ENCODE data around the gene TCF4. TPM values are rescaled to one million over a fixed set of nuclear protein-coding genes. Genes with fewer than 3 reads are reported as not detected.
A peak's percentile ranks its signal among the peaks of the same experiment; 100 is the strongest.

TCF4 gene
- total RNA-seq, 2 donors from 2014 or later: 31.6 to 34.0 TPM

DNA sequence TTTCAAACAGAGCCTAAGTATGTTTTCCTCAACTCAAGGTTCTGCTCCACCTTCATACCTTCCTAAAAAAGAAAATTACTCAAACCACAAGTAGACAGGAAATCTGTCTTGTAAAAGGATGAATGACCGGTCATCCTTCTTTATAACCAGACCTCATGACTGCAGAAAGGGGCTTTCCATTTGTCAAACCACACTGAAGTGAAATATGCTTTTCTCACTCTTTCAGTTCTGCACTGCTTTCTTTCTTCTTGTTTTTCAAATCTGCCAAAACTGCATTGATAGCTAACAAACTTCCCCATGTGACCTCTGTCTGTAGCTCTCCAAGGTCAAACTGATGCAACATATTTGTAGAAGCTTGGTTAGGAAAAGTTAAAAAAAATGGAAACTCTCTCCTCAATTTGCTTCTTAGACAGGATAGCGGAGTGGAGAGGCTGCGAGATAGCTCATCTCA lies 319.8 kb downstream of the TCF4 start:
- Histone ChIP-seq H3K27ac (no peak overlapping the region), H3K4me1 (no peaks in the 10 kb centered on the region), H3K36me3 (replicated peaks in 1 of 2; ENCODE audit: insufficient read depth in 1 of 2, low read depth in 2 of 2) (no peaks in the 10 kb centered on the region), H3K4me3 (no peak overlapping the region), H3K27me3 (no peaks in the 10 kb centered on the region), H3K9me3 (no peaks in the 10 kb centered on the region)
- TF ChIP-seq CTCF (IDR thresholded peaks at IDR 0.05) (no peak), POLR2A (IDR thresholded peaks at IDR 0.05) (no peak)
- ATAC-seq (no peak), DNase-seq (no peak)
- WGBS, 2 donors: 76 to 87% methylated on average over 3 of the region's 3 CpGs
- intact Hi-C loops (cut with DNase I): no loop called here

DNA sequence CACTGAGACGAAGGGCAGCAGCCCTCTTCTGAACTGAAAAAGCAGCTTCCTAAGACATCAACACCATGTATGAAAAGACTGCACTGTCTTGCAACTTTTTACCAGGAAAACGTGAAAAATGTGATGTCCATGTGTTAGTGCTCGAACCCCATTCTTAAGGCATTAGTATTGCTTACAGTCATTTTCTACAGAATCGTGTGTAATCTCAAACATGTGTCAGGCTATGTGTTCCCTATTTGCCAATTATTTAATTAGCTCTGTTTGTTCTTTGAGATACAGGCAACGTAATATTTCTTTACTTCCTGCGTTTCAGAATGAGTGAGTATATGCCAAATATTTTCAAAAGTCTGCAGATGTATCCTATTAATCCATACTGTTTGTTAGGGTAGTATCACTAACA lies 321.0 kb downstream of the TCF4 start:
- Histone ChIP-seq H3K36me3 (replicated peaks in 1 of 2; ENCODE audit: insufficient read depth in 1 of 2, low read depth in 2 of 2) (no peaks in the 10 kb centered on the region), H3K9me3 (no peaks in the 10 kb centered on the region), H3K4me3 (no peak overlapping the region), H3K27me3 (no peaks in the 10 kb centered on the region), H3K4me1 (no peaks in the 10 kb centered on the region), H3K27ac (no peak overlapping the region)
- intact Hi-C loops (cut with DNase I): no loop called here
- WGBS, 2 donors: 48% methylated on average over 6 of the region's 6 CpGs
- ATAC-seq: no peak
- DNase-seq: no peak
- TF ChIP-seq CTCF (IDR thresholded peaks at IDR 0.05) (no peak), POLR2A (IDR thresholded peaks at IDR 0.05) (no peak)

GRCh38 chr18:55265984-55266383 lies 322.0 kb downstream of the TCF4 start:
- TF ChIP-seq CTCF (IDR thresholded peaks at IDR 0.05) (no peak), POLR2A (IDR thresholded peaks at IDR 0.05) (no peak)

GRCh38 chr18:55265130-55265675 lies 322.8 kb downstream of the TCF4 start:
- intact Hi-C loops (cut with DNase I): no loop called here
- DNase-seq (no peak), ATAC-seq (no peak)
- no peak overlapping the region for H3K27ac ChIP-seq
- H3K4me1 ChIP-seq: no peaks in the 10 kb centered on the region
- H3K4me3 ChIP-seq: no peak overlapping the region
- TF ChIP-seq CTCF (IDR thresholded peaks at IDR 0.05) (no peak), POLR2A (IDR thresholded peaks at IDR 0.05) (no peak)
- no peaks in the 10 kb centered on the region for H3K36me3 ChIP-seq (replicated peaks in 1 of 2; ENCODE audit: insufficient read depth in 1 of 2, low read depth in 2 of 2)
- no peaks in the 10 kb centered on the region for H3K9me3 ChIP-seq
- 79 to 87% methylated on average over 5 of the region's 5 CpGs for WGBS, 2 donors
- H3K27me3 ChIP-seq: no peaks in the 10 kb centered on the region

More at GRCh38 chr18:55265984-55266383, 322.0 kb downstream of the TCF4 start:
- H3K4me3 ChIP-seq: no peak overlapping the region
- DNase-seq: no peak
- no peaks in the 10 kb centered on the region for H3K4me1 ChIP-seq
- H3K9me3 ChIP-seq: no peaks in the 10 kb centered on the region
- H3K27me3 ChIP-seq: no peaks in the 10 kb centered on the region
- WGBS, 2 donors: 78 to 94% methylated on average over 3 of the region's 3 CpGs
- H3K27ac ChIP-seq: no peak overlapping the region
- ATAC-seq: no peak
- intact Hi-C loops (cut with DNase I): no loop called here
- H3K36me3 ChIP-seq (replicated peaks in 1 of 2; ENCODE audit: insufficient read depth in 1 of 2, low read depth in 2 of 2): no peaks in the 10 kb centered on the region

DNA sequence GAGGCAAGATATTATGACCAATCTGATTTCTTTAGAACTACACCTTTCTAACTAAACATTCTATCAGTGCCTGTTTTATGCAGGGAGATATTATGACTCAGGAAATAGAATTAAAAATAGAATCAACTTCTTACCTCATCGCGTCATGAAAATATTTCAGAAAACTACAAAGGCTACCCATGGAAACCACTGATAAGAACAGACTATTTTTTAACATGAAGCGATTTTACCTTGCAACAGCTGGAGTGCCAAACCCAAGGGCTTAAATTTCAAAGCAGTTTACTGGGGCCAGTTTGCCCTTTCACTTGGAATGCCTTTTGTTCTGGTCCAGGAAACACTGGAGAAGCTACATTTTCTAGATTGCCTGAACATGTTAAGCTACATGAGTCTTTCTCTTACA lies 323.9 kb downstream of the TCF4 start:
- no peak overlapping the region for H3K4me3 ChIP-seq
- TF ChIP-seq POLR2A (IDR thresholded peaks at IDR 0.05): no peak
- TF ChIP-seq CTCF (IDR thresholded peaks at IDR 0.05): no peak
- ATAC-seq: peak; percentile 79
- WGBS, 2 donors: 21 to 30% methylated on average over 3 of the region's 3 CpGs
- H3K27me3 ChIP-seq: no peaks in the 10 kb centered on the region
- H3K27ac ChIP-seq: peak overlapping the region in 1 of 4 donors; percentile 7
- no peaks in the 10 kb centered on the region for H3K9me3 ChIP-seq
- H3K4me1 ChIP-seq: no peaks in the 10 kb centered on the region
- no peak for DNase-seq
- intact Hi-C loops (cut with DNase I): no loop called here
- no peaks in the 10 kb centered on the region for H3K36me3 ChIP-seq (replicated peaks in 1 of 2; ENCODE audit: insufficient read depth in 1 of 2, low read depth in 2 of 2)
